ENCODE data around the gene PATJ. TPM values are rescaled to one million over a fixed set of nuclear protein-coding genes. Genes with fewer than 3 reads are reported as not detected.
"Not testable (repeated sequence)": the region's sequence is repeated elsewhere in the genome, so short reads cannot be mapped to it uniquely, and the experiment has no call there.

The PATJ gene
- total RNA-seq, 2 donors from 2014 or later: 74.3 to 81.7 TPM

DNA sequence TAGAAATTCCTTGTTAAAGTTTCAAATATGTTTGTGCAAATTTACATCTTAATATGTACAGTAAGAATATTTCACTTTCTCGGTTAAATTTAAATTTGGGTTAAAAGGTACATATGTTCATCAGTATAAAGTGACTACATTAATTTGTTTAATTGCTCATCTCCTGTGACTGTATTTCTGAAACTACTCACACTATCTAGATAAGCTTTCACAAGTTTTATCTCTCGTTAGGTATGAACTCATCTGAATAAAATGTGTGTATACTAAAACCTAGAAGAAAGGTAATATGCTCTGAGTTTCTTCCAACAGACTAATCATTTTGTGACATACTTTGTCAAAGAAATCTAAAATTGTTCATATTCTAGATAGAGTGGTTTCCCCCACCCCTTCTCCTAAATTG is 150.7 kb downstream of the PATJ start:
- Mint-ChIP-seq H3K27ac (no peak overlapping the region), H3K27me3 (ENCODE audit: insufficient read depth) (no peaks in the 10 kb centered on the region), H3K36me3 (ENCODE audit: low read depth) (peaks cover 46% of the 10 kb centered on the region), H3K4me3 (no peak overlapping the region), H3K4me1 (peaks cover 7% of the 10 kb centered on the region), H3K9me3 (peaks cover 15% of the 10 kb centered on the region)
- H3K4me1 ChIP-seq (ENCODE audit: control insufficient read depth, insufficient read depth, low read length): no peaks in the 10 kb centered on the region
- TF ChIP-seq, protein P1, sequence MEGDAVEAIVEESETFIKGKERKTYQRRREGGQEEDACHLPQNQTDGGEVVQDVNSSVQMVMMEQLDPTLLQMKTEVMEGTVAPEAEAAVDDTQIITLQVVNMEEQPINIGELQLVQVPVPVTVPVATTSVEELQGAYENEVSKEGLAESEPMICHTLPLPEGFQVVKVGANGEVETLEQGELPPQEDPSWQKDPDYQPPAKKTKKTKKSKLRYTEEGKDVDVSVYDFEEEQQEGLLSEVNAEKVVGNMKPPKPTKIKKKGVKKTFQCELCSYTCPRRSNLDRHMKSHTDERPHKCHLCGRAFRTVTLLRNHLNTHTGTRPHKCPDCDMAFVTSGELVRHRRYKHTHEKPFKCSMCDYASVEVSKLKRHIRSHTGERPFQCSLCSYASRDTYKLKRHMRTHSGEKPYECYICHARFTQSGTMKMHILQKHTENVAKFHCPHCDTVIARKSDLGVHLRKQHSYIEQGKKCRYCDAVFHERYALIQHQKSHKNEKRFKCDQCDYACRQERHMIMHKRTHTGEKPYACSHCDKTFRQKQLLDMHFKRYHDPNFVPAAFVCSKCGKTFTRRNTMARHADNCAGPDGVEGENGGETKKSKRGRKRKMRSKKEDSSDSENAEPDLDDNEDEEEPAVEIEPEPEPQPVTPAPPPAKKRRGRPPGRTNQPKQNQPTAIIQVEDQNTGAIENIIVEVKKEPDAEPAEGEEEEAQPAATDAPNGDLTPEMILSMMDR (conservative IDR thresholded peaks at IDR 0.05): no peak
- H3K4me3 ChIP-seq (ENCODE audit: low read length): no peak overlapping the region
- H3K36me3 ChIP-seq (ENCODE audit: control insufficient read depth, insufficient read depth, low read length): no peaks in the 10 kb centered on the region
- H3K27me3 ChIP-seq (ENCODE audit: control insufficient read depth, insufficient read depth, low read length, poor library complexity, severe bottlenecking): no peaks in the 10 kb centered on the region
- H3K9me3 ChIP-seq (ENCODE audit: control insufficient read depth, low read length): peaks cover 27% of the 10 kb centered on the region
- no peak overlapping the region for H3K9ac ChIP-seq (ENCODE audit: extremely low read depth, low read length, poor library complexity, severe bottlenecking)
- H3K27ac ChIP-seq (ENCODE audit: low read depth, low read length): no peak overlapping the region
- 83% methylated on average over 1 of the region's 2 CpGs; no CpG with 5 or more reads in 1 of the 2 experiments for WGBS, 2 experiments (ENCODE audit: insufficient coverage in 1 of 2, insufficient read length in 1 of 2)
- DNase-seq: no peak

DNA sequence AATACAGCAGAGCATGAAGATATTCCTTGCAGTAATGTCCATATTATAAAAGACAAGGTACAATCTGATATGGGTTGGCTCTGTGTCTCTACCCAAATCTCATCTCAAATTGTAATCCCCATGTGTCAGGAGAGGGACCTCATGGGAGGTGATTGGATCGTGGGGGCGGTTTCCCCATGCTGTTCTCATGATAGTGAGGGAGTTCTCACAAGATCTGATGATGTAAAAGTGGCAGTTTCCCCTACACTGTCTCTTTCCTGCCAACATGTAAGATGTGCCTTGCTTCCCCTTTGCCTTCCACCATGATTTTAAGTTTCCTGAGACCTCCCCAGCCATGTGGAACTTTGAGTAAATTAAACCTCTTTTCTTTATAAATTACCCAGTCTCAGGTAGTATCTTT is 152.0 kb downstream of the PATJ start:
- H3K4me3 Mint-ChIP-seq; DNase-seq; H3K4me3 ChIP-seq (ENCODE audit: low read length); H3K27ac Mint-ChIP-seq; H3K4me1 ChIP-seq (ENCODE audit: control insufficient read depth, insufficient read depth, low read length); H3K4me1 Mint-ChIP-seq; H3K36me3 ChIP-seq (ENCODE audit: control insufficient read depth, insufficient read depth, low read length); H3K9ac ChIP-seq (ENCODE audit: extremely low read depth, low read length, poor library complexity, severe bottlenecking); H3K27me3 ChIP-seq (ENCODE audit: control insufficient read depth, insufficient read depth, low read length, poor library complexity, severe bottlenecking); H3K27ac ChIP-seq (ENCODE audit: low read depth, low read length); H3K27me3 Mint-ChIP-seq (ENCODE audit: insufficient read depth): not testable (repeated sequence)
- peaks cover 54% of the 10 kb centered on the region for H3K36me3 Mint-ChIP-seq (ENCODE audit: low read depth)
- H3K9me3 Mint-ChIP-seq: peaks cover 15% of the 10 kb centered on the region
- H3K9me3 ChIP-seq (ENCODE audit: control insufficient read depth, low read length): peaks cover 27% of the 10 kb centered on the region
- WGBS, 2 experiments (ENCODE audit: insufficient coverage in 1 of 2, insufficient read length in 1 of 2): 95 to 100% methylated on average over 1 to 2 of the region's 2 CpGs

DNA sequence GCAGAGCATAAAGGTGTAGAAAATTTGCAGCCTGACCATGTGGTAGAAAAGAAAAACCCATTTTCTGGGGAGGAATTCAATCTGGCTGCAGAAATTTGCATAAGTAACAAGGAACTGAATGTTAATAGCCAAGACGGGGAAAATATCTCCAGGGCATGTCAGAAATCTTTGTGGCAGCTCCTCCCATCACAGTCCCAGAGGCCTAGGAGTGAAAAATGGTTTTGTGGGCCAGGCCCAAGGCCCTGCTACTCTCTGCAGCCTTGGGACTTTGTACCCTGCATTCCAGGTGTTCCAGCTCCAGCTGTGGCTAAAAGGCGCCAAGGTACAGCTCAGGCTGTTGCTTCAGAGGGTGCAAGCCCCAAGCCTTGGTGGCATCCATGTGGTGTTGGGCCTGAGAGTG is 152.9 kb downstream of the PATJ start:
- Mint-ChIP-seq H3K4me3 (no peak overlapping the region), H3K4me1 (peaks cover 7% of the 10 kb centered on the region), H3K27me3 (ENCODE audit: insufficient read depth) (no peaks in the 10 kb centered on the region), H3K9me3 (peaks cover 15% of the 10 kb centered on the region), H3K27ac (no peak overlapping the region), H3K36me3 (ENCODE audit: low read depth) (peaks cover 58% of the 10 kb centered on the region)
- Histone ChIP-seq H3K36me3 (ENCODE audit: control insufficient read depth, insufficient read depth, low read length) (no peaks in the 10 kb centered on the region), H3K9me3 (ENCODE audit: control insufficient read depth, low read length) (peaks cover 27% of the 10 kb centered on the region), H3K9ac (ENCODE audit: extremely low read depth, low read length, poor library complexity, severe bottlenecking) (no peak overlapping the region), H3K4me1 (ENCODE audit: control insufficient read depth, insufficient read depth, low read length) (peaks cover 3% of the 10 kb centered on the region), H3K4me3 (ENCODE audit: low read length) (no peak overlapping the region), H3K27me3 (ENCODE audit: control insufficient read depth, insufficient read depth, low read length, poor library complexity, severe bottlenecking) (no peaks in the 10 kb centered on the region), H3K27ac (ENCODE audit: low read depth, low read length) (no peak overlapping the region)
- TF ChIP-seq, protein P1 (conservative IDR thresholded peaks at IDR 0.05): no peak
- WGBS, 2 experiments (ENCODE audit: insufficient coverage in 1 of 2, insufficient read length in 1 of 2): 0% methylated on average over 2 of the region's 2 CpGs; no CpG with 5 or more reads in 1 of the 2 experiments
- DNase-seq: no peak

DNA sequence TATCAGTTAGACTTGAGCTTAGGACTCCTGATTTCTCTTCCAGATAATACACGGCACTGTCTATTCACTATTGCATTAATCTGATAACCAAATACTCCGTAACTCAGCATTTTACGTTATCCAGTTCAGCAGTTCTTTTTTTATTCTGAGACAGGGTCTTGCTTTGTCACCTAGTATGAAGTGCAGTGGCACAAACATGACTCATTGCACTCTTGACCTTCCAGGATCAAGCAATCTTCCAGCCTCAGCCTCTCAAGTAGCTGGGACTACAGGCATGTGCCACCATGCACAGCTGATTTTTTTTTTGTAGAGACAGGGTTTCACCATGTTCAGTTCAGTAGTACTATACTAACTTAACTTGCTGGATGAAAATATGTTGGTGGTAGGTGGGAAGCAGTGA is 156.4 kb downstream of the PATJ start:
- H3K36me3 ChIP-seq (ENCODE audit: control insufficient read depth, insufficient read depth, low read length): peaks cover 4% of the 10 kb centered on the region
- no peak overlapping the region for H3K4me3 Mint-ChIP-seq
- no peaks in the 10 kb centered on the region for H3K27me3 Mint-ChIP-seq (ENCODE audit: insufficient read depth)
- no peak overlapping the region for H3K9ac ChIP-seq (ENCODE audit: extremely low read depth, low read length, poor library complexity, severe bottlenecking)
- TF ChIP-seq, protein P1 (conservative IDR thresholded peaks at IDR 0.05): no peak
- peaks cover 19% of the 10 kb centered on the region for H3K9me3 ChIP-seq (ENCODE audit: control insufficient read depth, low read length)
- peaks cover 15% of the 10 kb centered on the region for H3K9me3 Mint-ChIP-seq
- no peak for DNase-seq
- WGBS, 2 experiments (ENCODE audit: insufficient coverage in 1 of 2, insufficient read length in 1 of 2): 95 to 97% methylated on average over 3 of the region's 3 CpGs
- peaks cover 69% of the 10 kb centered on the region for H3K36me3 Mint-ChIP-seq (ENCODE audit: low read depth)
- H3K27ac Mint-ChIP-seq: no peak overlapping the region
- H3K27ac ChIP-seq (ENCODE audit: low read depth, low read length): no peak overlapping the region
- no peaks in the 10 kb centered on the region for H3K4me1 Mint-ChIP-seq
- H3K27me3 ChIP-seq (ENCODE audit: control insufficient read depth, insufficient read depth, low read length, poor library complexity, severe bottlenecking): no peaks in the 10 kb centered on the region
- no peak overlapping the region for H3K4me3 ChIP-seq (ENCODE audit: low read length)
- H3K4me1 ChIP-seq (ENCODE audit: control insufficient read depth, insufficient read depth, low read length): peaks cover 3% of the 10 kb centered on the region

Measured in endodermal cell (in vitro differentiated cells).